Pancreas (tissue), 10 donors: ENCODE data around the gene CLEC14A. TPM values are rescaled to one million over a fixed set of nuclear protein-coding genes. Genes with fewer than 3 reads are reported as not detected.

Experiments
- ATAC-seq, 4 donors: fragments of 200-7000 bp; cut with Tn5 transposase; one replicate each; pipeline versions ENCODE4 v1.8.0 to v1.9.1; 2020; ENCODE audit warnings: mild to moderate bottlenecking in 4 of 4, moderate library complexity in 4 of 4
- DNase-seq, 6 donors: peaks; one replicate each; pipeline ENCODE4 v3.0.0-alpha.2; 2020
- FAIRE-seq: peaks from 2 replicates; lab custom pipeline; 2012; peaks lifted over from hg19 to GRCh38; lab: Jason Lieb, UNC
- H3K27ac ChIP-seq, 4 donors: fragments of 200-600 bp; sonication (generic); 1 replicate in 3 of 4; 2 replicates in 1 of 4; pipeline versions ENCODE4 v1.5.0 to v1.8.0; 2020
- H3K27me3 ChIP-seq, 4 donors: fragments of 200-600 bp; one replicate each; pipeline ENCODE4 v1.8.0; 2021
- H3K36me3 ChIP-seq, 3 donors: fragments of 200-600 bp; sonication (generic) in 1 of 3; one replicate each; pipeline versions ENCODE4 v1.5.0 to v1.8.0; 2020 to 2021
- H3K4me1 ChIP-seq, 3 donors: fragments of 200-600 bp; one replicate each; pipeline ENCODE4 v1.8.0; 2021
- H3K4me3 ChIP-seq, 4 donors: fragments of 200-600 bp; sonication (generic) in 2 of 4; one replicate each; pipeline versions ENCODE4 v1.5.0 to v1.8.0; 2020 to 2021
- H3K9me3 ChIP-seq, 4 donors: fragments of 200-600 bp; one replicate each; pipeline ENCODE4 v1.8.0; 2021
- WGBS, 2 donors: extraction: QIAGEN DNeasy Blood & Tissue Kit; methylation state at CpG; one replicate each; pipeline ENCODE4 v1.1.7; 2013; 5-methylcytosine and 5-hydroxymethylcytosine counted together
- intact Hi-C, 3 donors: fragments of 100-400 bp; cut with DNase I; formaldehyde crosslinking; loops; one replicate each; pipeline versions ENCODE4 v1.11.1 to v1.14.2; 2022
- polyA plus RNA-seq, 2 donors: library from polyadenylated mRNA; stranded (reverse); fragments of 200-250 nt; gene quantifications; one replicate each; pipeline ENCODE4 v1.2.3, GENCODE V29; 2013
- total RNA-seq, 6 donors: library from RNA; stranded (reverse); fragmentation: NEBNext Ultra II Directional in 4 of 6; extraction: Animal tissue kit (Norgen Biotek cat#: 25700) in 4 of 6; gene quantifications; one replicate each; pipeline versions ENCODE4 v1.2.1 to v1.2.4, GENCODE V29; 2021 to 2023
- TF ChIP-seq, protein P1 (sequence below), 4 donors: fragments of 200-600 bp; sonication (generic) in 3 of 4; IDR thresholded peaks; one replicate each; pipeline versions ENCODE4 v1.5.0 to v1.8.0; 2021; ENCODE audit warnings: antibody characterized with exemption in 4 of 4
- donor health status: healthy with polysubstance abuse.
- donor health status: DM: no; HTN: no; CAD: no; lungs with moderate emphysema.
- donor health status: DM: no; HTN: no; CAD: no.
- donor health status: control.
- donor health status: control.
- donor health status: Bipolar disorder and iron deficiency.
- donor health status: DM: yes; HTN: yes; CAD: no.
- donor health status: DM: no; HTN: no; CAD: no.
- donor health status: DM: no; HTN: no; CAD: no.
- donor health status: DM: yes; HTN: yes; CAD: no.

Gene CLEC14A
- total and polyA plus RNA-seq, 8 donors: 2.6 to 7.5 (median 3.5) TPM

- ATAC-seq (no peak), DNase-seq (no peak), FAIRE-seq (no peak)
- Histone ChIP-seq H3K4me3 (no peak overlapping the region), H3K4me1 (no peaks in the 10 kb centered on the region), H3K36me3 (no peaks in the 10 kb centered on the region), H3K27ac (no peak overlapping the region), H3K27me3 (no peaks in the 10 kb centered on the region), H3K9me3 (no peaks in the 10 kb centered on the region)
- intact Hi-C loops: no loop called here
- TF ChIP-seq, protein P1, sequence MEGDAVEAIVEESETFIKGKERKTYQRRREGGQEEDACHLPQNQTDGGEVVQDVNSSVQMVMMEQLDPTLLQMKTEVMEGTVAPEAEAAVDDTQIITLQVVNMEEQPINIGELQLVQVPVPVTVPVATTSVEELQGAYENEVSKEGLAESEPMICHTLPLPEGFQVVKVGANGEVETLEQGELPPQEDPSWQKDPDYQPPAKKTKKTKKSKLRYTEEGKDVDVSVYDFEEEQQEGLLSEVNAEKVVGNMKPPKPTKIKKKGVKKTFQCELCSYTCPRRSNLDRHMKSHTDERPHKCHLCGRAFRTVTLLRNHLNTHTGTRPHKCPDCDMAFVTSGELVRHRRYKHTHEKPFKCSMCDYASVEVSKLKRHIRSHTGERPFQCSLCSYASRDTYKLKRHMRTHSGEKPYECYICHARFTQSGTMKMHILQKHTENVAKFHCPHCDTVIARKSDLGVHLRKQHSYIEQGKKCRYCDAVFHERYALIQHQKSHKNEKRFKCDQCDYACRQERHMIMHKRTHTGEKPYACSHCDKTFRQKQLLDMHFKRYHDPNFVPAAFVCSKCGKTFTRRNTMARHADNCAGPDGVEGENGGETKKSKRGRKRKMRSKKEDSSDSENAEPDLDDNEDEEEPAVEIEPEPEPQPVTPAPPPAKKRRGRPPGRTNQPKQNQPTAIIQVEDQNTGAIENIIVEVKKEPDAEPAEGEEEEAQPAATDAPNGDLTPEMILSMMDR (IDR thresholded peaks at IDR 0.05): no peak
- 47 to 66% methylated on average over 2 of the region's 2 CpGs for WGBS, 2 donors
Observed at GRCh38 chr14:38280081-38280480, 24.2 kb upstream of the CLEC14A start.

DNA sequence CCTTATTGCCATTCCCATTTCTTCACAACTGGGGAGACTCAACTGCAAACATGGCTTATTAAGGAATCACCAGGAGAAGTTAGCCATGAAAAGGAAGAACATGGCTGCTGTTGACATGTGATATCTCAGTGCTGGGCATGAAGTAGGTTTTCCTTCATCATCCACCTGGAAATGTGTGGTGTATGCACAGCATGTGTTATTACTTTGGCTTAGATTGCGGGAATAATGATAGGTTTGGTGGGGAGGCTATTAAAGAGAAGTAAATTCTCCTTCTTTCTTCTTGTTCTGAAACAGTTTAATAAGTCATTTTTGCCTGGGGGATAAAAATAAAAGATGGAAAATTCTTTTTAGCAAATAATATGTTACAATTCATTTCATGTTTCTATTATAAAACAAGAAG lies 23.7 kb upstream of the CLEC14A start:
- Histone ChIP-seq H3K4me1 (no peaks in the 10 kb centered on the region), H3K4me3 (no peak overlapping the region), H3K27me3 (no peaks in the 10 kb centered on the region), H3K36me3 (no peaks in the 10 kb centered on the region), H3K9me3 (no peaks in the 10 kb centered on the region), H3K27ac (no peak overlapping the region)
- ATAC-seq: no peak
- WGBS, 2 donors: 95 to 97% methylated on average over 1 of the region's 1 CpG
- no peak for DNase-seq
- FAIRE-seq: no peak
- TF ChIP-seq, protein P1 (IDR thresholded peaks at IDR 0.05): no peak
- intact Hi-C loops: no loop called here

- FAIRE-seq (no peak), ATAC-seq (no peak), DNase-seq (no peak)
- H3K9me3 ChIP-seq: no peaks in the 10 kb centered on the region
- no peaks in the 10 kb centered on the region for H3K36me3 ChIP-seq
- H3K27me3 ChIP-seq: no peaks in the 10 kb centered on the region
- no peak overlapping the region for H3K4me3 ChIP-seq
- H3K27ac ChIP-seq: no peak overlapping the region
- TF ChIP-seq, protein P1 (IDR thresholded peaks at IDR 0.05): no peak
- WGBS, 2 donors: 38 to 39% methylated on average over 1 of the region's 1 CpG
- no peaks in the 10 kb centered on the region for H3K4me1 ChIP-seq
- intact Hi-C loops: no loop called here
Observed at GRCh38 chr14:38278035-38278434, 22.1 kb upstream of the CLEC14A start.

GRCh38 chr14:38262844-38263243 lies 7.0 kb upstream of the CLEC14A start:
- TF ChIP-seq, protein P1 (IDR thresholded peaks at IDR 0.05): no peak
- Histone ChIP-seq H3K4me1 (no peaks in the 10 kb centered on the region), H3K27me3 (no peaks in the 10 kb centered on the region), H3K4me3 (no peak overlapping the region), H3K9me3 (no peaks in the 10 kb centered on the region), H3K36me3 (no peaks in the 10 kb centered on the region), H3K27ac (no peak overlapping the region)
- ATAC-seq: no peak
- 69 to 80% methylated on average over 4 of the region's 4 CpGs for WGBS, 2 donors
- FAIRE-seq: no peak
- no peak for DNase-seq
- intact Hi-C loops: no loop called here

GRCh38 chr14:38261620-38262019 lies 5.7 kb upstream of the CLEC14A start:
- DNase-seq (no peak), ATAC-seq (no peak), FAIRE-seq (no peak)
- Histone ChIP-seq H3K27me3 (no peaks in the 10 kb centered on the region), H3K27ac (no peak overlapping the region), H3K4me1 (no peaks in the 10 kb centered on the region), H3K4me3 (no peak overlapping the region), H3K36me3 (no peaks in the 10 kb centered on the region), H3K9me3 (no peaks in the 10 kb centered on the region)
- 66 to 97% methylated on average over 1 of the region's 1 CpG for WGBS, 2 donors
- intact Hi-C loops: no loop called here
- TF ChIP-seq, protein P1 (IDR thresholded peaks at IDR 0.05): no peak
